Measurements from ENCODE around the gene SLC16A4.

The SLC16A4 gene

GRCh38 chr1:110361856-110362255, 29.0 kb downstream of the SLC16A4 start:
- DNase-seq (no peak), ATAC-seq (ENCODE audit: insufficient read depth, low read depth) (no peak)
- H2AFZ ChIP-seq (ENCODE audit: low read depth, low read length) = no peak overlapping the region
- TF ChIP-seq EZH2 (IDR thresholded peaks at IDR 0.05; ENCODE audit: borderline replicate concordance, low read depth, low read length, severe bottlenecking) (no peak), CTCF (IDR thresholded peaks at IDR 0.05; ENCODE audit: borderline replicate concordance, extremely low read depth, low read length, poor library complexity, severe bottlenecking) (no peak)
- H3K4me2 ChIP-seq (ENCODE audit: insufficient read depth, low read length) = no peak overlapping the region
- no peak overlapping the region for H3K9ac ChIP-seq (ENCODE audit: low read depth, low read length)
- peaks cover 43% of the 10 kb centered on the region for H4K20me1 ChIP-seq (ENCODE audit: insufficient read depth, low read length)
- no peak overlapping the region for H3K4me3 ChIP-seq (ENCODE audit: low read depth in 1 of 2, low read length in 2 of 2)
- H3K79me2 ChIP-seq (ENCODE audit: insufficient read depth, low read length) = peaks cover 93% of the 10 kb centered on the region
- H3K27me3 ChIP-seq (ENCODE audit: insufficient read depth, low read length, poor library complexity) = no peaks in the 10 kb centered on the region
- H3K36me3 ChIP-seq (ENCODE audit: insufficient read depth, low read length) = peaks cover 87% of the 10 kb centered on the region
- no peaks in the 10 kb centered on the region for H3K9me3 ChIP-seq (ENCODE audit: insufficient read depth, low read length, severe bottlenecking)
- H3K27ac ChIP-seq (ENCODE audit: low read length) = no peak overlapping the region
- 0 out of 2 replicates have a peak, but pooled peaks cover 4% of the 10 kb centered on the region for H3K4me1 ChIP-seq (ENCODE audit: insufficient read depth, low read length)

- ATAC-seq (ENCODE audit: insufficient read depth, low read depth) = no peak
These were observed 30.4 kb downstream of the SLC16A4 start for GRCh38 chr1:110360431-110360830.

GRCh38 chr1:110356379-110356778, 34.4 kb downstream of the SLC16A4 start:
- H3K79me2 ChIP-seq (ENCODE audit: insufficient read depth, low read length) = peaks cover 100% of the 10 kb centered on the region
- H3K4me1 ChIP-seq (ENCODE audit: insufficient read depth, low read length) = peaks cover 18% of the 10 kb centered on the region
- peaks cover 53% of the 10 kb centered on the region for H4K20me1 ChIP-seq (ENCODE audit: insufficient read depth, low read length)
- no peak overlapping the region for H3K4me3 ChIP-seq (ENCODE audit: low read depth in 1 of 2, low read length in 2 of 2)
- H2AFZ ChIP-seq (ENCODE audit: low read depth, low read length) = no peak overlapping the region
- H3K36me3 ChIP-seq (ENCODE audit: insufficient read depth, low read length) = peaks cover 85% of the 10 kb centered on the region
- H3K4me2 ChIP-seq (ENCODE audit: insufficient read depth, low read length) = 0 out of 2 replicates have a peak overlapping the region, but pooled peaks have one; percentile 16
- H3K9me3 ChIP-seq (ENCODE audit: insufficient read depth, low read length, severe bottlenecking) = no peaks in the 10 kb centered on the region
- H3K27ac ChIP-seq (ENCODE audit: low read length) = no peak overlapping the region
- ATAC-seq (ENCODE audit: insufficient read depth, low read depth) = no peak
- no peak for DNase-seq
- no peak for TF ChIP-seq EZH2 (IDR thresholded peaks at IDR 0.05; ENCODE audit: borderline replicate concordance, low read depth, low read length, severe bottlenecking)
- TF ChIP-seq CTCF (IDR thresholded peaks at IDR 0.05; ENCODE audit: borderline replicate concordance, extremely low read depth, low read length, poor library complexity, severe bottlenecking) = no peak
- H3K9ac ChIP-seq (ENCODE audit: low read depth, low read length) = no peak overlapping the region
- no peaks in the 10 kb centered on the region for H3K27me3 ChIP-seq (ENCODE audit: insufficient read depth, low read length, poor library complexity)

More at GRCh38 chr1:110360431-110360830, 30.4 kb downstream of the SLC16A4 start:
- no peak overlapping the region for H2AFZ ChIP-seq (ENCODE audit: low read depth, low read length)
- TF ChIP-seq EZH2 (IDR thresholded peaks at IDR 0.05; ENCODE audit: borderline replicate concordance, low read depth, low read length, severe bottlenecking) (no peak), CTCF (IDR thresholded peaks at IDR 0.05; ENCODE audit: borderline replicate concordance, extremely low read depth, low read length, poor library complexity, severe bottlenecking) (no peak)
- H3K27ac ChIP-seq (ENCODE audit: low read length) = no peak overlapping the region
- H3K79me2 ChIP-seq (ENCODE audit: insufficient read depth, low read length) = peaks cover 94% of the 10 kb centered on the region
- H4K20me1 ChIP-seq (ENCODE audit: insufficient read depth, low read length) = peaks cover 46% of the 10 kb centered on the region
- H3K4me2 ChIP-seq (ENCODE audit: insufficient read depth, low read length) = no peak overlapping the region
- DNase-seq = no peak
- H3K9me3 ChIP-seq (ENCODE audit: insufficient read depth, low read length, severe bottlenecking) = no peaks in the 10 kb centered on the region
- H3K4me3 ChIP-seq (ENCODE audit: low read depth in 1 of 2, low read length in 2 of 2) = no peak overlapping the region
- 0 out of 2 replicates have a peak, but pooled peaks cover 4% of the 10 kb centered on the region for H3K4me1 ChIP-seq (ENCODE audit: insufficient read depth, low read length)
- H3K9ac ChIP-seq (ENCODE audit: low read depth, low read length) = no peak overlapping the region
- H3K36me3 ChIP-seq (ENCODE audit: insufficient read depth, low read length) = peaks cover 89% of the 10 kb centered on the region
- H3K27me3 ChIP-seq (ENCODE audit: insufficient read depth, low read length, poor library complexity) = no peaks in the 10 kb centered on the region

GRCh38 chr1:110355321-110355720, 35.5 kb downstream of the SLC16A4 start:
- Histone ChIP-seq H3K4me3 (ENCODE audit: low read depth in 1 of 2, low read length in 2 of 2) (no peak overlapping the region), H3K36me3 (ENCODE audit: insufficient read depth, low read length) (peaks cover 87% of the 10 kb centered on the region), H2AFZ (ENCODE audit: low read depth, low read length) (no peak overlapping the region), H3K9me3 (ENCODE audit: insufficient read depth, low read length, severe bottlenecking) (no peaks in the 10 kb centered on the region), H3K4me2 (ENCODE audit: insufficient read depth, low read length) (no peak overlapping the region), H3K27ac (ENCODE audit: low read length) (no peak overlapping the region), H3K4me1 (ENCODE audit: insufficient read depth, low read length) (peaks cover 28% of the 10 kb centered on the region), H3K27me3 (ENCODE audit: insufficient read depth, low read length, poor library complexity) (no peaks in the 10 kb centered on the region), H3K9ac (ENCODE audit: low read depth, low read length) (no peak overlapping the region), H3K79me2 (ENCODE audit: insufficient read depth, low read length) (peaks cover 100% of the 10 kb centered on the region), H4K20me1 (ENCODE audit: insufficient read depth, low read length) (peaks cover 60% of the 10 kb centered on the region)
- no peak for ATAC-seq (ENCODE audit: insufficient read depth, low read depth)
- no peak for DNase-seq
- TF ChIP-seq EZH2 (IDR thresholded peaks at IDR 0.05; ENCODE audit: borderline replicate concordance, low read depth, low read length, severe bottlenecking) (no peak), CTCF (IDR thresholded peaks at IDR 0.05; ENCODE audit: borderline replicate concordance, extremely low read depth, low read length, poor library complexity, severe bottlenecking) (no peak)
